HG02571 (cell line): ENCODE results near the gene LNX2.
"Not testable (repeated sequence)": the region's sequence is repeated elsewhere in the genome, so short reads cannot be mapped to it uniquely, and the experiment has no call there.

Source experiments
- ATAC-seq: cut with Tn5 transposase; IDR thresholded peaks from one replicate; pipeline ENCODE4 v1.9.1; 2021; ENCODE audit warnings: mild to moderate bottlenecking, moderate library complexity; ENCODE audit not compliant: unreplicated experiment

The LNX2 gene

GRCh38 chr13:27638001-27638400 is 17.7 kb upstream of the LNX2 start:
- no peak for ATAC-seq

DNA sequence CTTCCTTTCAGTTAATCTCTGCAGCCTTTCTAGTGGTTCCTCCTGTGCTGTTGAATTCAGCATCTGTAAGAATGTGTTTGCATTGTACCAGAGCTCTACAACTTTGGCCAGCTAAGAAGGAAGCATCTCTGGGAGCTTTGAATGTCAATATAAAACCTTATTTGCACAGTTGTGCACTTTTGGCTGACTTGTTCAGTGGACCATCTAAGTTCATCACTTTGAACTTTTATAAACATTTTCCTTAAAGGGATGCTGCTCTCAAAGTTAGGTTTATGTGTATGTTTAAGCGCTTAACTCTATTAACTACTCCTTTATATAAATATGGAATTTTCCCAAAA is 16.9 kb upstream of the LNX2 start:
- ATAC-seq, result no peak

DNA sequence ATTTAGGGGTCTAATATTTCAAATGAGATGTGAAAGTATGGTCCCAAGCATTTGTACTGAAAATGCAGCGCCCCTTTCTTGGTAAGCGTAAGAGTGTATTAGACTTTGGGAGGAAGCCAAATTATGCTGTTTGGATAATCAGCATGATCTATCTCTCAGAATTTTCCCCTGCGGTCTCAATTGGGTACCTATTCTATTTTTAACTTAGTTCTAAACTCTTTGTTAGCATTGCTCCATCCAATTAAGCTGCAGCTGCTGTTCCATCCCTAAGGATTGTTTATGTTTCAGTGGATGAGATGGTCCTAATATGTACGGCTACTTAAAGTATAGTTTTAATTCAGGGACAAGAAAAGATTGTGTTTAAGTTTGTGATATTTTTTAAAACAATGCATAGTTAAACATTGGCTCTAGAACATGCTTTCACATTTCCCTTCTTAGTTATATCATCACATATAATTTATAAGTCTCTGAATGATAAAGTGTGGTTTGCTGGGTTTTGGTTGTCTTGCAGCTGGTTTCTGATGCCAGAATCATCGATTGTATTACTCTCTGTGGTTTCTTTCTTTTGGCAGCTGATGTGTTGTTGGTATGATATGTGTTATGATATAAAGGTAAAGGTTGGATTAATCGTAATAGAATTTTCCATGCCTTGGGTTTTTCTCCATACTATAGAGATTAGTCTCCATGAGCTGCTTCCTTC is 16.4 kb upstream of the LNX2 start:
- no peak for ATAC-seq

- ATAC-seq, result no peak
These were observed 14.9 kb upstream of the LNX2 start for GRCh38 chr13:27635266-27635665.

- no peak for ATAC-seq
These were observed 14.5 kb upstream of the LNX2 start for GRCh38 chr13:27634791-27635190.

- no peak for ATAC-seq
These were observed 13.9 kb upstream of the LNX2 start for GRCh38 chr13:27634231-27634630.

DNA sequence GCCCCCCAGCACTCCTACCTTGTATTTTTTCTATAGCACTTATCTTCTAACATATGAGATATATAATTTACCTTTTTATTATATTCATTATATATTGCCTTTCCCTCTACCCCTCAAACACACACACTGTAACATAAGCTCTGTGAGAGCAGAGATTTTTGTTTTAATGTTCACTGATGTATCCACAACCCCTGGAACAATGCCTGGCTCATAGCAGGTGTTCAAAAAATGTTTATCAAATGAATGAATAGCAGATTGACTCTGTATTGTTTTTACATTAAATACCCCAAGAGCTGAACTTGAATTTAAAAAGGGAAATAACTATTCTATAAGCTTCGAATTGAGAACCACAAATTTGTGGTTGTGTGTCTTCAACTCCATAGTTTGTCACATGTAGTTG is 12.3 kb upstream of the LNX2 start:
- no peak for ATAC-seq

- ATAC-seq, result no peak
These were observed 11.9 kb upstream of the LNX2 start for GRCh38 chr13:27632214-27632613.

DNA sequence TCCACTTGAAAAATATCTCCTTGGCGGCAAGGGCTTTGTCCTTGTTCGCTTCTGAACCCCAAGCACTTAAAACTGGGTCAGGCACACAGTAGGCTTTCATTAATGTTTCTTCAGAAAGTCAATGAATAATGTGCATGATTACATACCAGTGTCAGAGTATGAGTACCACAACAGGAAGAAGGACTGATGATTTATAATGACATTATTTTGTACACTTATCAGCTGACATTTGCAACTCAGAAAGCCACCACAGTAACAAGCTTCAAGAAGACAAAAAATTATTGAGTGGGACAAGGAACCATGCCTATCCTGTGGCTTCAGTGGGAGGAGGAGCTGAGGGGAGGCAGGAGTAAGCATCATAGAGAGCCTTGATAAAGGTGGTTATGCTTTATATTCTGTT is 11.3 kb upstream of the LNX2 start:
- ATAC-seq, result no peak

- no peak for ATAC-seq
These were observed 10.8 kb upstream of the LNX2 start for GRCh38 chr13:27631156-27631555.

DNA sequence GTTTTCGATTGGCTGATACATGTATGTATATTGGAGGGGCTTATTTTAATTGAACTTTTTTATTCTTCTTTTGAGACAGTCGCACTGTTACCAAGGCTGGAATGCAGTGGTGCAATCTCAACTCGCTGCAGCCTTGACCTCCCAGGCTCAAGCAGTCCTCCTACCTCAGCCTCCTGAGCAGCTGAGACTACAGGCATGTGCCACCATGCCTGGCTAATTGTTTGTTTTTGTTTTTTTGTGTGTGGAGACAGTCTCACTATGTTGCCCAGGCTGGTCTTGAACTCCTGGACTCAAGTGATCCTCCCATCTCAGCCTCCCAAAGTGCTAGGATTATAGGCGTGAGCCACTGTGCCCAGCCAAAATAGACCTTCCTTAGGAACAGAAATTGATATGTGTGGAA is 8.4 kb upstream of the LNX2 start:
- ATAC-seq, result not testable (repeated sequence)

GRCh38 chr13:27628081-27628480 is 7.8 kb upstream of the LNX2 start:
- no peak for ATAC-seq

DNA sequence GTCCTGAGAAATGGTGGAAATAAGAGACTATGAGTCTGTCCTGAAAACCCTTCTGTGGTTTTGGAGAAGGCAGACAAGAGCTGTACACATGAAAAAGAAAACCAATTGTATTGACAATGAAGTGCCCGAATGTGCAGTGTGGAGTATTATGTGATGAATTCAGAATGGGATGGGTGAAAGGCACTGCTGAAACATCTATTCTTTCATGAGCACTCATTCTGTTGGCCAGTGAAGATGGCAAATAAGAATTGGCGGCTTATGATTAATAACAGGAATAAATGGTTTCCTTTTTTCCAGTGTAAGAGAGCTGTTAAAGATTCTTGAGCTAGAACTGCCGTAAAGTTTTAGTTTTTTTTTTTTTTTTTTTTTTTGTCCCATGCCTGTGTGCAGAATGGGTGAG is 7.1 kb upstream of the LNX2 start:
- ATAC-seq, result no peak

GRCh38 chr13:27625839-27626238 is 5.5 kb upstream of the LNX2 start:
- no peak for ATAC-seq

- ATAC-seq, result no peak
These were observed 3.7 kb upstream of the LNX2 start for GRCh38 chr13:27624071-27624470.

- no peak for ATAC-seq
These were observed 2.6 kb upstream of the LNX2 start for GRCh38 chr13:27622881-27623280.

DNA sequence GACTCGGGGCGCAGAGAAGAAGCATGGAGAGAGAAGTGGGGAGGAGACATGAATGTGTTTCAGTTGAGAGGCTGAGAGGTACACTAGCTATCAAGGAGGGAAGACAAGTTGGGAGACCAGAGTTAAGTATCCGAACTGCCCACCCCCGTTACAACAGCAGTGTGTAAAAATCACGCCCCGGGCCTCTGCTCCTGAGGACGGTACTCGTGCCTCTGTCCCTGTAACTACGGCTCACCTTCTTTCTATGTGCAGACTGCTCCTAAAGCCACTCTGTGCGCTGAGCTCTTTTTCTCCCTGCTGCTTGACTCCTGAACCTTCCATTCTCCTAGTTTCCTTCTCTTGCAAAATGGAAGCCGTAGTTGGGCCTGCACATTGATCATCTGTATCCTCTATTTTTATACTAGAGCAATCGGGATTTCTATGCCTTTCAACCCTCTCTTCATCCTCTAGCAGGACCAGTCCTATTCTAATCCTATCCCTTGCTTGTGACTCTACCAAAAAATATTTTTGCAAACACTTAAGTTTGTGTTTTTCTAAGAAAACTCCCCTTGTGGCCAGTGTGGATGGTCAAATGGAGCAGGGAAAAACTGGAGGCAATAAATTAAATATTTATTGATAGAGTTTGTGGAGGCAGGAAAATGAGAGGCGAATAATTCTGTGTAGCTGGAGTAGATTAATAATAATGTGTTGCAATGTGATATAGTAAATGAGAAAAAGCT is 1.9 kb upstream of the LNX2 start:
- no peak for ATAC-seq

DNA sequence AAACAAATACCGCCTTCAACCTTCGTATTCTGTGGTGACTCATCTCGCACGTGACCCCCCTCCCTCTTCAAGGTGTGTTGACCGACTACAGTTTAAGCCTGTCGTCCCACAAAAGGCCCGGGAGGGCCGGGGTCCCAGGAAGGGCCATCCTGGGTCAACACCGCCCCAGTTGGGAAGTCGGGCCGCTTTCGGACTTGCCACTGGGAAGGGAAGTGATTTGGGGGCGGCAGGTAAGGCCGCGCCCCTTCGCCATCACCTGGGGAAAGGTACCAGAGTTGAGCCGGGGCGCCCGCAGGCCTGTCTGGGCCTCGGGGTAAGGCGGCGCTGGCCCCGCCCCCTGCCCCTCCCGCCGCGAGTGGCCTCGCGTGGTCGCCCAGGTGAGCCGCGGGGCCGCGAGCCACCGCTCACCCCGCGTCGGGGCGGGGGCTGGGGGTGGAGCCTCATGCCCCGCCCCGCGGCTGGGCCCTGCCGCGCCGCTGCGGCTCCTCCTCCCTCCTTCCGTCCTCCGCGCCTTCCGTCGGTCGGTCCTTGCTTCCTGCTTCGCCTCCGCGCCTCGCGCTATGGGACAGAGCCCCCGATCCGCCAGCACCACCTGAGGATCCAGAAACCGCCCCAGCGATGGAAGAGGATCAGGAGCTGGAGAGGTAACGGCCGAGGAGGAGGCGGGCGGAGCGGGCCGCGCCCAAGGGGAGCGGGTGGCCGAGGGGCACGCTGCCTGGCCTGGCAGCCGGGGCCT is 1.2 kb upstream of the LNX2 start, which contains the start of gene POLR1D:
TSS of gene POLR1D (plus strand) at position 527 of the 736 bp plus-strand sequence. CDS start at position 619, 92 bp downstream.
- ATAC-seq, result peak; percentile 52

DNA sequence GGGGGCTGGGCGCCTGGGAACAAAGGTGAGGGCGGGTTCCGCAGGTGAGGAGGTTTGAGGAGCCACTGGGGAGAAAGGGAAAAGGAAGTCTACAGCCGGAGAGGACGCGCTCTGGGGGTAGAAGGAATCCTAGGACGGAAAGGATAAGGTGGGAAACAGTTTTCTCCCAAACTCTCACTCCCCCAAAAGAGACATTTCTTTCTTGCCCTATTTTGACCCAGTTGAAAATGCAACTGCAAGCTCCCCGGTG is 712 bp upstream of the LNX2 start:
- ATAC-seq, result no peak

DNA sequence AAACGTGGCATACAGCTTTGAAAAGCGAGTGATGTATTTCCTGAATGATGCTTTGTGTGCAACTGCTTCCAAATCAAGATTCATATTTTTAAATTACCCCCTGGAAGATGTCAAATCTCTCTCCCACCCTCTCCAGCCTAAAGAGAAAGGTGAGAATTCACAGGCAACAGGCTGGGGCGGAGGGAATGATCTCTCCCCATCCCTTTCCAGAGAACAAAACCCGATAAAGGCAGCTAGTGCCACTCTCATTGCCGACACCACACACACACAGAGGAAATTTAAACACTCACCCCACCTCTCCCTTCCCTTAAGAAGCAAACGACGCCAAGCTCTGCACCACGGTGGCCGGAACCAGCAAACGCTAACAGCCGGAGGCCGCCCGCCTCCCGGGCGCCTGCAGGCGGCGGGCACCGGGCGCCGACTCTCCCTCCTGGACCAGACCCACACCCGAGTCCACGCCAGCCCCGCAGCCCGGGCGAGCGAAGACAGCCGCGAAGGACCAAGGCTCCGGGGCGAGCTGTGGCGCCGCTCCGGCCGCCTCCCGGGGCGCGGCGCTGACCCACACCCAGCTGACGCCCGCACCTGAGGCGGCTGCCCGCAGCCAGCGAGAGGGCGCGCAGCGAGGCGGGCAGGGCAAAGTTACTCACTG is 477 bp downstream of the LNX2 start:
- peak; percentile 31 for ATAC-seq

DNA sequence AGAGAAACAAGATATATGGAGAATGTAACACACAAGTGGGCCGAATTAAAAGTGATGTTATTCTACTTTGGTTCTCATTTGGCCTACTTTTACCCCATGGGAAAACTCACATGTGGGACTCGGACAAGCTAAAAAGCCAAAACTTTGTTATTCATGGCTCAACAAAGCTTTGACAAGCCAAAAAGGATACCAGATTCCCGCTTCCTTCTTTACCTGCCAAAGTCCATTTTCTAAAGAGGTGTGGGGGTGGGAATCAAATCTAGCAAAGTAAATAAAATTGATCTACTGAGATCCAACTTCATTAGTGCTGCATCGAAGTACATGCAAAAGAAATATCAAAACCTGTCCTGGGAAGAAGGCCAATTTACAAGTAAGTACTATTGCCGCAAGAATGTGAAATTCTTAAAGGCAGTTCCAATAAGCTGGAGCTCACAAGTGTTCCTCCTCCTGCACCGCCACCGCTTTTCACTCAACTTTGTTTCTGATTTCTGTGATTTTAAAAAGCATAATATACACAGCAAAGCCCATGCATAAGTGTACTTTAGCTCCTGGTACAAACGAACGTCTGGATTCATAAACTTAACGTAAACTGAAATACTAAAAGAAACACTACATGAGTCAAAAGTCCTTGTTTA is 1.1 kb downstream of the LNX2 start:
- ATAC-seq, result no peak
